A673 (cell line): ENCODE measurements around the gene BTC. TPM values are rescaled to one million over a fixed set of nuclear protein-coding genes. Genes with fewer than 3 reads are reported as not detected.

Source experiments
- BruUV-seq: library from RNA; stranded (reverse); fragments of 400-500 nt; replicated peaks from 2 replicates; lab custom pipeline; 2021; lab: Mats Ljungman, UMichigan
- CTCF ChIA-PET: fragments of 300-600 bp; sonication (Branson Sonifier 250); formaldehyde crosslinking; loops from one replicate; lab custom pipeline; 2022; ENCODE audit warnings: antibody characterized with exemption; lab: Charles Lee
- POLR2A ChIA-PET: fragments of 300-600 bp; sonication (Branson Sonifier 250); formaldehyde crosslinking; loops from one replicate; lab custom pipeline; 2022; ENCODE audit warnings: antibody characterized with exemption; ENCODE audit not compliant: low non-redundant PET; lab: Charles Lee
- DNase-seq: peaks from one replicate; pipeline ENCODE4 v3.0.0-alpha.2; 2015; ENCODE audit warnings: low spot score
- H3K27ac ChIP-seq: fragments of 200-600 bp; sonication (generic); 2 replicates; pipeline ENCODE4 v1.5.1; 2016; ENCODE audit warnings: mixed run types, low read depth, mild to moderate bottlenecking, mixed read lengths, antibody characterized with exemption, low read length; ENCODE audit not compliant: poor library complexity, severe bottlenecking
- H3K27me3 ChIP-seq: fragments of 200-600 bp; sonication (generic); replicated peaks from 2 replicates; pipeline ENCODE4 v1.6.1; 2017; ENCODE audit warnings: mixed run types, low read depth, mild to moderate bottlenecking, mixed read lengths, antibody characterized with exemption, low read length; ENCODE audit not compliant: insufficient read depth, poor library complexity
- H3K36me3 ChIP-seq: fragments of 200-600 bp; sonication (generic); 2 replicates; pipeline ENCODE4 v1.6.1; 2016; ENCODE audit warnings: mixed run types, mild to moderate bottlenecking, mixed read lengths, antibody characterized with exemption, low read length; ENCODE audit not compliant: insufficient read depth, poor library complexity, severe bottlenecking
- H3K4me1 ChIP-seq: fragments of 200-600 bp; sonication (generic); 2 replicates; pipeline ENCODE4 v1.6.1; 2017; ENCODE audit warnings: mixed run types, mild to moderate bottlenecking, mixed read lengths, antibody characterized with exemption, low read length; ENCODE audit not compliant: insufficient read depth, poor library complexity, severe bottlenecking
- H3K4me3 ChIP-seq: fragments of 200-600 bp; sonication (generic); 2 replicates; pipeline ENCODE4 v1.5.1; 2016; ENCODE audit warnings: low read depth, mixed run types, mild to moderate bottlenecking, mixed read lengths, low read length; ENCODE audit not compliant: poor library complexity, severe bottlenecking
- H3K9me3 ChIP-seq: fragments of 200-600 bp; sonication (generic); 2 replicates; pipeline ENCODE4 v1.6.1; 2016; ENCODE audit warnings: mixed run types, low read depth, mild to moderate bottlenecking, mixed read lengths, antibody characterized with exemption, low read length; ENCODE audit not compliant: poor library complexity, severe bottlenecking
- EZH2 ChIP-seq: fragments of 200-600 bp; sonication (generic); IDR thresholded peaks from 2 replicates; pipeline ENCODE4 v1.6.1; 2017; ENCODE audit warnings: borderline replicate concordance, low read depth, mild to moderate bottlenecking, mixed read lengths, antibody characterized with exemption, low read length; ENCODE audit not compliant: poor library complexity, severe bottlenecking
- intact Hi-C: fragments of 100-400 bp; cut with micrococcal nuclease; formaldehyde crosslinking; loops from one replicate; pipeline ENCODE4 v1.10.0; 2022; ENCODE audit not compliant: unreplicated experiment
- total RNA-seq: library from RNA; stranded (reverse); gene quantifications from 2 replicates; pipeline ENCODE4 v1.2.3, GENCODE V29; 2021
- TF ChIP-seq, protein P1 (sequence below): fragments of 300-800, 200-600 bp; sonication (generic); conservative IDR thresholded peaks from 2 replicates; pipeline ENCODE4 v1.5.1; 2017; ENCODE audit warnings: low read depth, mild to moderate bottlenecking, antibody characterized with exemption, low read length, moderate library complexity, mixed read lengths

The BTC gene
- total RNA-seq, 1 experiment from 2014 or later, result 0.11 TPM

DNA sequence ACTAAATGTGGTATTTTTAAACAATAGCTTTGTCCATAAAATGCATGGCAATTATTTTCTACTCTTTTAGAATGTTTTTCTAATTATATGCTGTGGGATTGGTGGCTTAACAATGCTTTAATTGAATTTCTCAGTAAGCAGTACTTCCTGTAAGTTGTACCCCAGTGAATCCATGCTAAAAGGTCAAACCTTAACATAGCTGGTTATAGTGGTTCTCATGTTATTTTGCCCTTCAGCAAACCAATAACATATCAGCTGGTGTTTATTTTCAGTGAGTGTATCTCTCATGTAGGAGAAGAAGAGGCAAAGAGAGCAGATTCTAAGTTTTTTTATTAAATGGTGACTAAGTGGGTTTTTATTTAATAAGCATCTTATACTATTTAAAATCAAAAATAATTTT is 41.5 kb downstream of the BTC start:
- no peak for TF ChIP-seq EZH2
- TF ChIP-seq, protein P1, sequence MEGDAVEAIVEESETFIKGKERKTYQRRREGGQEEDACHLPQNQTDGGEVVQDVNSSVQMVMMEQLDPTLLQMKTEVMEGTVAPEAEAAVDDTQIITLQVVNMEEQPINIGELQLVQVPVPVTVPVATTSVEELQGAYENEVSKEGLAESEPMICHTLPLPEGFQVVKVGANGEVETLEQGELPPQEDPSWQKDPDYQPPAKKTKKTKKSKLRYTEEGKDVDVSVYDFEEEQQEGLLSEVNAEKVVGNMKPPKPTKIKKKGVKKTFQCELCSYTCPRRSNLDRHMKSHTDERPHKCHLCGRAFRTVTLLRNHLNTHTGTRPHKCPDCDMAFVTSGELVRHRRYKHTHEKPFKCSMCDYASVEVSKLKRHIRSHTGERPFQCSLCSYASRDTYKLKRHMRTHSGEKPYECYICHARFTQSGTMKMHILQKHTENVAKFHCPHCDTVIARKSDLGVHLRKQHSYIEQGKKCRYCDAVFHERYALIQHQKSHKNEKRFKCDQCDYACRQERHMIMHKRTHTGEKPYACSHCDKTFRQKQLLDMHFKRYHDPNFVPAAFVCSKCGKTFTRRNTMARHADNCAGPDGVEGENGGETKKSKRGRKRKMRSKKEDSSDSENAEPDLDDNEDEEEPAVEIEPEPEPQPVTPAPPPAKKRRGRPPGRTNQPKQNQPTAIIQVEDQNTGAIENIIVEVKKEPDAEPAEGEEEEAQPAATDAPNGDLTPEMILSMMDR, result no peak
- no peak overlapping the region for H3K27ac ChIP-seq
- intact Hi-C loops, result no loop called here
- H3K27me3 ChIP-seq, result no peaks in the 10 kb centered on the region
- no TSS peak for BruUV-seq
- POLR2A ChIA-PET, result no interaction called here
- H3K4me1 ChIP-seq, result no peaks in the 10 kb centered on the region
- DNase-seq, result no peak
- no peak overlapping the region for H3K4me3 ChIP-seq
- CTCF ChIA-PET, result no interaction called here
- H3K9me3 ChIP-seq, result no peaks in the 10 kb centered on the region
- no peaks in the 10 kb centered on the region for H3K36me3 ChIP-seq

DNA sequence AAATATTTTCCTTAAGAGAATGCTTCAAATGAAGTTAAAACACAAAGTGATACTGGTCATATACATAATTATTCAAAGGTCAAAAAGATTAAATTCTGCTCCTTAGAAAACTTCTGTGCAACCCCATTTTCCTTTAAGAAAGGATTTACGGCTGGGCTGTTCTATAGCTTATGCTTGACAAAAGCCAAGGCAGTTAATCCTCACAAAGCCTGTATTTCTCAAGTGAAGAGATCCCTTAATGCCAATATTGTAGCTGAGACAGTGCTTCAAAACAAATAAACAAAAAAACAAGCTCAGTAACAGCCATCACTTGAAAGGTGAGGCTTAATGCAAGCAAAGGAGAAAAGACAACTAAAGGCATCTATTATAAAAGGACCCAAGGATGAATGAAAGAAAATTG is 42.5 kb downstream of the BTC start:
- Histone ChIP-seq H3K4me3 (no peak overlapping the region), H3K36me3 (no peaks in the 10 kb centered on the region), H3K4me1 (no peaks in the 10 kb centered on the region), H3K27ac (no peak overlapping the region), H3K27me3 (no peaks in the 10 kb centered on the region), H3K9me3 (no peaks in the 10 kb centered on the region)
- TF ChIP-seq, protein P1, result no peak
- TF ChIP-seq EZH2, result no peak
- DNase-seq, result no peak
- CTCF ChIA-PET, result no interaction called here
- intact Hi-C loops, result no loop called here
- POLR2A ChIA-PET, result interaction anchor here (0.5 kb wide), 1 partner anchor 969 kb away, joined by 3 read pairs; no protein-coding TSS in a partner anchor
- no TSS peak for BruUV-seq

DNA sequence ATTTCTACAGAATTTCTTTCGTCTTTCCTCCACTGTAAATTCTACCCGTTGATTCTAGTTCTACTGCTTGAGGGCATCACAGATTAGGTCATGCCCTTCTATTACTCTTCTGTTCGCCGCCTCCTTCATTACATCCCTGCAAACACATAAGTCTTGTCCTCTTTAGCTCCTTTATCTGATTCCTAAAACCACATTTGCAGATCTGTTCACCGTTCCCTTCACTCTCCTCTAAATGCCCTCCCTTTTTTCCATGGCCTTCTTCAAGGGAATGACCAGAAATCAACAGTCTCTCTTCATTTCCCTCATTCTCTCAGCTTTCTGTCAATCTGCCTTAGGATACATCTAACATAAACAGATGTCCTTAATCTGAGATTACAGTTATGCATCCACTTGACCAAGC is 43.1 kb downstream of the BTC start:
- no TSS peak for BruUV-seq
- TF ChIP-seq, protein P1, result no peak
- no peak for TF ChIP-seq EZH2
- no peaks in the 10 kb centered on the region for H3K27me3 ChIP-seq
- H3K36me3 ChIP-seq, result no peaks in the 10 kb centered on the region
- H3K27ac ChIP-seq, result no peak overlapping the region
- H3K4me3 ChIP-seq, result no peak overlapping the region
- H3K4me1 ChIP-seq, result no peaks in the 10 kb centered on the region
- DNase-seq, result no peak
- no peaks in the 10 kb centered on the region for H3K9me3 ChIP-seq
- ChIA-PET POLR2A (no interaction called here), CTCF (no interaction called here)
- intact Hi-C loops, result no loop called here
